ENCODE results near the gene GLIS1. TPM values are rescaled to one million over a fixed set of nuclear protein-coding genes. Genes with fewer than 3 reads are reported as not detected.

Gene GLIS1
- total and polyA plus RNA-seq, 2 experiments from 2014 or later = 0.13 to 1.3 TPM

- no peak for TF ChIP-seq EZH2 (IDR thresholded peaks at IDR 0.05; ENCODE audit: borderline replicate concordance)
- no peak for TF ChIP-seq EZH2phosphoT487 (IDR thresholded peaks at IDR 0.05; ENCODE audit: low read depth, severe bottlenecking, unreplicated experiment)
- TF ChIP-seq CTCF (IDR thresholded peaks at IDR 0.05; ENCODE audit: poor library complexity) = no peak
- WGBS (ENCODE audit: low lambda C conversion rate, missing lambda C conversion rate) = 89% methylated on average over 29 of the region's 31 CpGs
- no peak overlapping the region for H3K27ac ChIP-seq
- no peaks in the 10 kb centered on the region for H3K27me3 ChIP-seq
- no peaks in the 10 kb centered on the region for H4K20me1 ChIP-seq (ENCODE audit: insufficient read depth, poor library complexity, severe bottlenecking)
- H3K36me3 ChIP-seq (replicated peaks; ENCODE audit: insufficient read depth, low read depth) = no peaks in the 10 kb centered on the region
- H3K4me3 ChIP-seq = no peak overlapping the region
- H3K9me3 ChIP-seq (ENCODE audit: low read depth) = no peaks in the 10 kb centered on the region
- no peaks in the 10 kb centered on the region for H3K79me2 ChIP-seq
- no peak overlapping the region for H2AFZ ChIP-seq
- DNase-seq (ENCODE audit: low spot score) = no peak
- H3K4me1 ChIP-seq (ENCODE audit: insufficient read depth) = peaks cover 27% of the 10 kb centered on the region
- H3K9me2 ChIP-seq (replicated peaks; ENCODE audit: insufficient read depth) = no peaks in the 10 kb centered on the region
- H3K4me2 ChIP-seq = no peak overlapping the region
Measured at GRCh38 chr1:53594391-53595180, 144.4 kb downstream of the GLIS1 start.

GRCh38 chr1:53593758-53594380, 145.1 kb downstream of the GLIS1 start:
- Histone ChIP-seq H3K27ac (no peak overlapping the region), H3K27me3 (no peaks in the 10 kb centered on the region), H4K20me1 (ENCODE audit: insufficient read depth, poor library complexity, severe bottlenecking) (no peaks in the 10 kb centered on the region), H3K4me3 (no peak overlapping the region), H2AFZ (no peak overlapping the region), H3K79me2 (no peaks in the 10 kb centered on the region), H3K4me2 (no peak overlapping the region), H3K9me3 (ENCODE audit: low read depth) (no peaks in the 10 kb centered on the region), H3K36me3 (replicated peaks; ENCODE audit: insufficient read depth, low read depth) (no peaks in the 10 kb centered on the region), H3K4me1 (ENCODE audit: insufficient read depth) (peaks cover 27% of the 10 kb centered on the region), H3K9me2 (replicated peaks; ENCODE audit: insufficient read depth) (no peaks in the 10 kb centered on the region)
- 69% methylated on average over 27 of the region's 27 CpGs for WGBS (ENCODE audit: low lambda C conversion rate, missing lambda C conversion rate)
- peak; percentile 66 for DNase-seq (ENCODE audit: low spot score)
- no peak for TF ChIP-seq EZH2phosphoT487 (IDR thresholded peaks at IDR 0.05; ENCODE audit: low read depth, severe bottlenecking, unreplicated experiment)
- TF ChIP-seq CTCF (IDR thresholded peaks at IDR 0.05; ENCODE audit: poor library complexity) = peak; percentile 45
- TF ChIP-seq EZH2 (IDR thresholded peaks at IDR 0.05; ENCODE audit: borderline replicate concordance) = no peak

DNA sequence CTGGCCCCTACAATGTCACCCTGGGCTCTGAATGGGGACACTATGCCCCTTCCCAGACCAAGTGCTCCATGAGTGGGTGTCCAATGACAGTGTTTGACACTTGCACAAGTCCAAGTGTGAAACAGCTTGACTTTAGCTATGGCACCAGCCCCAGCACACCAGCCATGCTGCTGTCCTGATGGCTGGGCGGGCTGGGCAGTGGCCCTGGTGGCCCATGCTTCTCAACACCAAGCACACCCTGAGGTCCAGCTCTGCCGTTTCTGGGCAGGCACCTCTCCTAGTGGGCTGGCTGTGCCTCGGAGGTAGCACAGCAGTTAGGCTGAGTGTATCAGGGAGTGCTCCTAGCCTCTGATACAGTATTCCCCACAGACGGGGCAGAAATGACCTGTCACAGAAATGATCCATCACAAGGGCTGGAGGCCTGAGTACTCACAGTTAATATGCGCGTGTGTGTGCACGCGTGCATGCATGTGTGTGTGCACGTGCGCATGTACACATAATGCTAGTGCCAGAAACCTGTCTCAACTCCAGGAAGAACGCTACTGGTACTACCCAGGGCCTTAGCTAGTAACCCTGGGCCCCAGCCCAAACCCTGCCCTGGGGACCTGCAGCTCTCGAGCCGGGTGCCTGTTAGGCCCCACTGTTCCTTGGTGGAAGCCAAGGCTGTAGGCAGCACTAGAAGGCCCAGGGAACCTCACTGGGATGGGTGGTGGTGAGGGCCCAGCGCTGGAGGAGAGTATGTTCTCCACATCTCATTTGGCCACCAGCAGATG, 145.8 kb downstream of the GLIS1 start:
- Histone ChIP-seq H3K36me3 (replicated peaks; ENCODE audit: insufficient read depth, low read depth) (no peaks in the 10 kb centered on the region), H2AFZ (no peak overlapping the region), H3K4me3 (no peak overlapping the region), H3K4me1 (ENCODE audit: insufficient read depth) (peaks cover 27% of the 10 kb centered on the region), H3K9me3 (ENCODE audit: low read depth) (no peaks in the 10 kb centered on the region), H3K9me2 (replicated peaks; ENCODE audit: insufficient read depth) (no peaks in the 10 kb centered on the region), H4K20me1 (ENCODE audit: insufficient read depth, poor library complexity, severe bottlenecking) (no peaks in the 10 kb centered on the region), H3K4me2 (no peak overlapping the region), H3K27ac (no peak overlapping the region), H3K27me3 (no peaks in the 10 kb centered on the region), H3K79me2 (no peaks in the 10 kb centered on the region)
- no peak for TF ChIP-seq EZH2phosphoT487 (IDR thresholded peaks at IDR 0.05; ENCODE audit: low read depth, severe bottlenecking, unreplicated experiment)
- no peak for TF ChIP-seq EZH2 (IDR thresholded peaks at IDR 0.05; ENCODE audit: borderline replicate concordance)
- no peak for TF ChIP-seq CTCF (IDR thresholded peaks at IDR 0.05; ENCODE audit: poor library complexity)
- 94% methylated on average over 14 of the region's 14 CpGs for WGBS (ENCODE audit: low lambda C conversion rate, missing lambda C conversion rate)
- no peak for DNase-seq (ENCODE audit: low spot score)
